Epithelial cell of esophagus (primary cell): ENCODE measurements around the gene RIPPLY3.
"Not testable (repeated sequence)": the region's sequence is repeated elsewhere in the genome, so short reads cannot be mapped to it uniquely, and the experiment has no call there.

Source experiments
- DNase-seq: peaks from one replicate; pipeline ENCODE4 v3.0.0; 2010; ENCODE audit warnings: low read depth
- H3K4me3 ChIP-seq: 2 replicates; pipeline ENCODE4 v1.5.1; 2011; ENCODE audit warnings: mild to moderate bottlenecking, low read length, control low read depth
- CTCF ChIP-seq: IDR thresholded peaks from 2 replicates; pipeline ENCODE4 v1.5.1; 2011; ENCODE audit warnings: low read depth, mild to moderate bottlenecking, low read length, control low read depth, inconsistent platforms; ENCODE audit not compliant: insufficient read depth; ENCODE audit errors: missing control alignments

RIPPLY3 gene

GRCh38 chr21:37032293-37032692 is 25.8 kb downstream of the RIPPLY3 start:
- no peak for TF ChIP-seq CTCF
- no peak overlapping the region for H3K4me3 ChIP-seq
- DNase-seq, result no peak

- no peak for TF ChIP-seq CTCF
- no peak overlapping the region for H3K4me3 ChIP-seq
- DNase-seq, result peak; percentile 80
Measured at GRCh38 chr21:37032877-37033471, 26.5 kb downstream of the RIPPLY3 start.

- H3K4me3 ChIP-seq, DNase-seq: not testable (repeated sequence)
Measured at GRCh38 chr21:37034394-37034793, 27.9 kb downstream of the RIPPLY3 start.

GRCh38 chr21:37036177-37036576 is 29.7 kb downstream of the RIPPLY3 start:
- no peak for DNase-seq
- no peak for TF ChIP-seq CTCF
- no peak overlapping the region for H3K4me3 ChIP-seq

- H3K4me3 ChIP-seq, result no peak overlapping the region
- no peak for TF ChIP-seq CTCF
- no peak for DNase-seq
Measured at GRCh38 chr21:37039411-37040075, 33.0 kb downstream of the RIPPLY3 start.

GRCh38 chr21:37040212-37040611 is 33.7 kb downstream of the RIPPLY3 start:
- no peak for TF ChIP-seq CTCF
- no peak overlapping the region for H3K4me3 ChIP-seq
- DNase-seq, result no peak

GRCh38 chr21:37041706-37042271 is 35.3 kb downstream of the RIPPLY3 start:
- H3K4me3 ChIP-seq, result no peak overlapping the region
- no peak for TF ChIP-seq CTCF
- no peak for DNase-seq
